T47D (cell line): ENCODE data around the gene CELF1.

ENCODE experiments used
- DNase-seq, 2 experiments: peaks; one replicate each; pipeline versions ENCODE4 v3.0.0 to v3.0.0-alpha.2; 2011 to 2012; ENCODE audit warnings: low read depth in 1 of 2, low spot score in 1 of 2
- JUND ChIP-seq: IDR thresholded peaks from 2 replicates; pipeline ENCODE4 v1.6.1; 2012; ENCODE audit warnings: low read depth
- in situ Hi-C: cut with HindIII; loops from 2 replicates; pipeline ENCODE4 v1.10.0; 2016; ENCODE audit warnings: low sequenced_read_pairs, low pct_unique_long_range_greater_than_20kb

The CELF1 gene

GRCh38 chr11:47524291-47524874 is 28.5 kb downstream of the CELF1 start:
- DNase-seq: peak; percentile 31 to 43
- in situ Hi-C loops: no loop called here
- TF ChIP-seq JUND: no peak

- in situ Hi-C loops: no loop called here
- peak; percentile 35 to 54 for DNase-seq
- TF ChIP-seq JUND: peak; percentile 28; the same call in 1 of the 2 replicates
These were observed 29.3 kb downstream of the CELF1 start for GRCh38 chr11:47523490-47524225.

- no peak for TF ChIP-seq JUND
- in situ Hi-C loops: no loop called here
- DNase-seq: no peak
These were observed 34.5 kb downstream of the CELF1 start for GRCh38 chr11:47518212-47518964.

- TF ChIP-seq JUND: no peak
- in situ Hi-C loops: no loop called here
- DNase-seq: no peak
These were observed 35.7 kb downstream of the CELF1 start for GRCh38 chr11:47516984-47517853.

- no peak for TF ChIP-seq JUND
- in situ Hi-C loops: no loop called here
- DNase-seq: no peak
These were observed 36.8 kb downstream of the CELF1 start for GRCh38 chr11:47516155-47516554.

GRCh38 chr11:47514825-47515647 is 37.9 kb downstream of the CELF1 start:
- in situ Hi-C loops: no loop called here
- DNase-seq: no peak

GRCh38 chr11:47512701-47513100 is 40.2 kb downstream of the CELF1 start:
- DNase-seq: no peak
- in situ Hi-C loops: no loop called here
- no peak for TF ChIP-seq JUND

More at GRCh38 chr11:47514825-47515647, 37.9 kb downstream of the CELF1 start:
- TF ChIP-seq JUND: no peak

- no peak for TF ChIP-seq JUND
- no peak for DNase-seq
- in situ Hi-C loops: no loop called here
These were observed 41.0 kb downstream of the CELF1 start for GRCh38 chr11:47511917-47512316.

GRCh38 chr11:47510209-47510608 is 42.7 kb downstream of the CELF1 start:
- no peak for TF ChIP-seq JUND
- in situ Hi-C loops: no loop called here
- DNase-seq: no peak

GRCh38 chr11:47509077-47509536 is 43.8 kb downstream of the CELF1 start:
- DNase-seq: no peak
- in situ Hi-C loops: no loop called here
- no peak for TF ChIP-seq JUND

GRCh38 chr11:47508240-47508957 is 44.5 kb downstream of the CELF1 start:
- DNase-seq: no peak
- in situ Hi-C loops: no loop called here
- TF ChIP-seq JUND: no peak
